ENCODE measurements around the gene COL16A1. TPM values are rescaled to one million over a fixed set of nuclear protein-coding genes. Genes with fewer than 3 reads are reported as not detected.
A peak's percentile ranks its signal among the peaks of the same experiment; 100 is the strongest.

COL16A1 gene
- total RNA-seq, 5 donors from 2014 or later (not counting 1 experiment from before 2014, with no cell fraction given) = 0.41 to 0.67 (median 0.59) TPM; not detected in 2

DNA sequence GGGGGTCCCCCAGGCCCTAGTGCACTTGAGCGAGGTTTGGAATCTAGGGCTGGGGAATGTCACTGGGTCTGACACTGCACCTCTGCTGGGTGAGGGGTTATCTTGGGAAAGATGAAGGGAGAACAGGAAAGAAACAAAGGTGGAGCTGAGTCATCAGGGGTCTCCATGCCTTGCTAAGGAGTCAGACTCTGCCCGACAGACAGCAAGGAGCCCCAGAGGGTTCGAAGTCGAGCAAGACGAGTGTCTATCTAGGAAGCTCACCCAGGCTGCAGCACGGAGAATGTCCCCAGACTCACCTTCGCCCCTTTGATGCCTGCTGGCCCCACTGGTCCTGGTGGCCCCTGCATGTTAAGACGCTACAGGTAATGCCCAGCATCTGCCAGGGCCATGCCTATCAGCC lies 18.0 kb downstream of the COL16A1 start:
- POLR2A ChIA-PET = no interaction called here
- no peaks in the 10 kb centered on the region for H3K9me3 Mint-ChIP-seq

DNA sequence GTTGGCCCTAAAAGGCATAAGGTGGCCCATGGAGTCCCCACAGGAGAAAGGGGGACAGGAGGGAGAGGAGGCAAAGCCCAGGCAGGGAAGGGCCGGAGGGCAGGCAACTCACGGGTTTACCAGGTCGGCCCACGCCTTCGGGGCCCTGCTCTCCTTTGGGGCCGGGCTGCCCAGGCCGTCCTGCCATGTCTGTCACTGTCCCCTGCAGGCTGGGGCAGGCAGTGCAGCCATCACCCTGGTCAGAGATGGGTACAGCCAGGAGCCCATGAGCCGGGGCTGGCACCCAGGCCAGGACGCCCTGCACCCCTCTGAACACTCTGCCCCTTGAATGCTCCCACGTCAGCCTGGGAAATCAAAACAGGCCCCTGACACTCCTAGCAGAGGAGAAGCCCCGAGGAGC lies 19.8 kb downstream of the COL16A1 start:
- no peak for ATAC-seq (replicated peaks in 1 of 4)
- H3K27ac ChIP-seq (ENCODE audit: low read length) = no peak overlapping the region
- no peaks in the 10 kb centered on the region for H3K4me1 ChIP-seq (ENCODE audit: control insufficient read depth in 1 of 2, extremely low read depth in 1 of 2, insufficient read depth in 2 of 2, low read length in 2 of 2)
- ChIA-PET CTCF (no interaction called here), POLR2A (no interaction called here)
- H3K27me3 ChIP-seq (replicated peaks in 1 of 2; ENCODE audit: control insufficient read depth in 2 of 2, extremely low read depth in 1 of 2, insufficient read depth in 2 of 2, low read length in 1 of 2) = peaks cover 0 to 66% of the 10 kb centered on the region in 2 experiments
- Mint-ChIP-seq H3K9me3 (no peaks in the 10 kb centered on the region), H3K27ac (no peak overlapping the region), H3K36me3 (no peaks in the 10 kb centered on the region), H3K27me3 (peaks cover 14 to 28% of the 10 kb centered on the region in 2 donors), H3K4me3 (no peak overlapping the region), H3K4me1 (no peaks in the 10 kb centered on the region)
- no peaks in the 10 kb centered on the region for H3K36me3 ChIP-seq (ENCODE audit: control insufficient read depth in 2 of 2, extremely low read depth in 1 of 2, insufficient read depth in 1 of 2, low read length in 1 of 2)
- no peak overlapping the region for H3K4me3 ChIP-seq (ENCODE audit: control insufficient read depth in 1 of 2, extremely low read depth in 1 of 2, low read length in 1 of 2)
- H3K9me3 ChIP-seq = no peaks in the 10 kb centered on the region
- WGBS (ENCODE audit: insufficient coverage) = 61% methylated on average over 11 of the region's 11 CpGs
- no peak for DNase-seq

More for the DNA sequence above, 18.0 kb downstream of the COL16A1 start:
- Histone ChIP-seq H3K27me3 (replicated peaks in 1 of 2; ENCODE audit: control insufficient read depth in 2 of 2, extremely low read depth in 1 of 2, insufficient read depth in 2 of 2, low read length in 1 of 2) (peaks cover 0 to 62% of the 10 kb centered on the region in 2 experiments), H3K4me3 (ENCODE audit: control insufficient read depth in 1 of 2, extremely low read depth in 1 of 2, low read length in 1 of 2) (no peak overlapping the region), H3K9me3 (no peaks in the 10 kb centered on the region), H3K27ac (ENCODE audit: low read length) (no peak overlapping the region), H3K4me1 (ENCODE audit: control insufficient read depth in 1 of 2, extremely low read depth in 1 of 2, insufficient read depth in 2 of 2, low read length in 2 of 2) (no peaks in the 10 kb centered on the region), H3K36me3 (ENCODE audit: control insufficient read depth in 2 of 2, extremely low read depth in 1 of 2, insufficient read depth in 1 of 2, low read length in 1 of 2) (no peaks in the 10 kb centered on the region)
- H3K4me1 Mint-ChIP-seq = no peaks in the 10 kb centered on the region
- H3K4me3 Mint-ChIP-seq = no peak overlapping the region
- WGBS (ENCODE audit: insufficient coverage) = 85% methylated on average over 8 of the region's 8 CpGs
- H3K27ac Mint-ChIP-seq = peak overlapping the region in 1 of 2 donors; percentile 13
- no peaks in the 10 kb centered on the region for H3K36me3 Mint-ChIP-seq
- CTCF ChIA-PET = no interaction called here
- no peak for ATAC-seq (replicated peaks in 1 of 4)
- no peak for DNase-seq
- H3K27me3 Mint-ChIP-seq = peaks cover 14 to 27% of the 10 kb centered on the region in 2 donors

DNA sequence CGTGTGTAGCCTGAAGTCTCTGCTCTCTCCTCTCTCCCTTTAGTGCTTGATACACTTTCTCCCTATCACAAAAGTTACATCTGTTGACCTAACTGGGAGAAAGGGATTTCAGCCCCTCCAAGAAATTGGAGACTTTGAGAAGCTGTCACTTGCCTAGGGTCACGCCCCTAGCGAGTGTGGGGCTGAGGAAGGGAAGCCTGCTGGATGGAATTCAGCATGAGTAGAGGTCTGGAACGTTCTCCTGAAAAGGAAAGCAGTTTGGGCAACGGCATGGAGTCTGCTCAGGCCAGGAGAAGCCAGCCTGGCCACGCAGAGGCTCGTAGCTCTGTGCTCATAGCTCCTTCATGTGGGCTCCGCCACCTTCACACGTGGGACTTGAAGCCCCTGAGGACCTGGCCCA lies 22.4 kb downstream of the COL16A1 start:
- Histone ChIP-seq H3K36me3 (ENCODE audit: control insufficient read depth in 2 of 2, extremely low read depth in 1 of 2, insufficient read depth in 1 of 2, low read length in 1 of 2) (no peaks in the 10 kb centered on the region), H3K4me1 (ENCODE audit: control insufficient read depth in 1 of 2, extremely low read depth in 1 of 2, insufficient read depth in 2 of 2, low read length in 2 of 2) (no peaks in the 10 kb centered on the region), H3K9me3 (no peaks in the 10 kb centered on the region), H3K27ac (ENCODE audit: low read length) (no peak overlapping the region), H3K4me3 (ENCODE audit: control insufficient read depth in 1 of 2, extremely low read depth in 1 of 2, low read length in 1 of 2) (no peak overlapping the region), H3K27me3 (replicated peaks in 1 of 2; ENCODE audit: control insufficient read depth in 2 of 2, extremely low read depth in 1 of 2, insufficient read depth in 2 of 2, low read length in 1 of 2) (peaks cover 0 to 57% of the 10 kb centered on the region in 2 experiments)
- ATAC-seq (replicated peaks in 1 of 4) (no peak), DNase-seq (no peak)
- Mint-ChIP-seq H3K4me3 (no peak overlapping the region), H3K36me3 (no peaks in the 10 kb centered on the region), H3K27me3 (peaks cover 8 to 20% of the 10 kb centered on the region in 2 donors), H3K27ac (no peak overlapping the region), H3K4me1 (no peaks in the 10 kb centered on the region), H3K9me3 (no peaks in the 10 kb centered on the region)
- WGBS (ENCODE audit: insufficient coverage) = 76% methylated on average over 7 of the region's 9 CpGs
- POLR2A ChIA-PET = no interaction called here
- CTCF ChIA-PET = no interaction called here

DNA sequence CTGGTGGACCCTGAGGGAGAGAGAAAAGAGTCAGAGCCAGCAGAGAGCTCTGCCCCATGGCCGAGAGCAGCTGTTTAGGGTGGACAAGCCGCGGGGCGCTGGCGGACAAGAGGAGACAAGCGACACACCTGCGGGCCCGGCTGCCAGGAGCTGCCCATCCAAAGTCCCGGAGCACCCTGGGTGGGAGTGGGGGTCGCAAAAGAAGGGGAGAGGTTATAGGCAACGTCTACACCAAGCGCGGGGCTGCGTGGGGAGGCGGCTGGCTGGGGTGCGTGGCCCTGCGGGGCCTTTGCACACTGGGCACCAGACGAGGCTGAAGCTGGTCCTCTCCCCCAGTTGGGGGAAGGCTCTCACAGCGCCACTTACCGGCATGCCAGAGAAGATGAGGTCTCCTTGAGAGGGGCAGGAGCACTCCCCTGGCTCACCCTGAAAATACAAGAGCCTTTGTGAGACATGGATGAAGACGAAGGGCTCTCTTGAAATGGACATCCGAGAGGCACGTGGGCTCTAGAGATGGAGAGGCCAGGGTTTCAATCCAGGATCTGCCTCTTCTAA lies 24.1 kb downstream of the COL16A1 start:
- Mint-ChIP-seq H3K9me3 (no peaks in the 10 kb centered on the region), H3K27ac (no peak overlapping the region), H3K36me3 (no peaks in the 10 kb centered on the region), H3K4me3 (no peak overlapping the region), H3K27me3 (peaks cover 1 to 11% of the 10 kb centered on the region in 2 donors), H3K4me1 (no peaks in the 10 kb centered on the region)
- H3K27ac ChIP-seq (ENCODE audit: low read length) = no peak overlapping the region
- H3K9me3 ChIP-seq = no peaks in the 10 kb centered on the region
- DNase-seq (no peak), ATAC-seq (replicated peaks in 1 of 4) (no peak)
- H3K27me3 ChIP-seq (replicated peaks in 1 of 2; ENCODE audit: control insufficient read depth in 2 of 2, extremely low read depth in 1 of 2, insufficient read depth in 2 of 2, low read length in 1 of 2) = peaks cover 0 to 46% of the 10 kb centered on the region in 2 experiments
- no peaks in the 10 kb centered on the region for H3K36me3 ChIP-seq (ENCODE audit: control insufficient read depth in 2 of 2, extremely low read depth in 1 of 2, insufficient read depth in 1 of 2, low read length in 1 of 2)
- WGBS (ENCODE audit: insufficient coverage) = 79% methylated on average over 21 of the region's 23 CpGs
- no peaks in the 10 kb centered on the region for H3K4me1 ChIP-seq (ENCODE audit: control insufficient read depth in 1 of 2, extremely low read depth in 1 of 2, insufficient read depth in 2 of 2, low read length in 2 of 2)
- CTCF ChIA-PET = no interaction called here
- POLR2A ChIA-PET = no interaction called here
- H3K4me3 ChIP-seq (ENCODE audit: control insufficient read depth in 1 of 2, extremely low read depth in 1 of 2, low read length in 1 of 2) = no peak overlapping the region

DNA sequence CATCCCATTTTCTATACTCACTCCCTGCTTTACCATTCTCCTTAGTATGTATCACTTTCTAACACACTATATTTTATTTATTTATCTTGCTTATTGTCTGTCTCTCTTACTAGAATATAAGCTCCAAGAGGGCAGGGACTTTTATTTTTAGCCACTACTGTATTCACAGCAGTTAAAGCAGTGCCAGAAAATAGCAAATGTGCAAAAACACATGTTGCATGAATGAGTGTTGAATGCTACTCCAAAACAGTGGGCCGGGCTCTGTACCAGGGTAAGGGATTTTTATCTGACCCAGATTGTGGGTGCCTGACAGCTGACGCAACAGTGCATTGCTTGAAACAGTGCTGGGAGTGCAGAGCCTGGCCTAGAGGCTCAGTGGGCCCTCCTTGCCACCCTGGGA lies 24.7 kb downstream of the COL16A1 start:
- no peak for DNase-seq
- Mint-ChIP-seq H3K4me3 (no peak overlapping the region), H3K4me1 (no peaks in the 10 kb centered on the region), H3K27me3 (peaks cover 0 to 10% of the 10 kb centered on the region in 2 donors), H3K36me3 (no peaks in the 10 kb centered on the region), H3K27ac (no peak overlapping the region), H3K9me3 (no peaks in the 10 kb centered on the region)
- H3K36me3 ChIP-seq (ENCODE audit: control insufficient read depth in 2 of 2, extremely low read depth in 1 of 2, insufficient read depth in 1 of 2, low read length in 1 of 2) = no peaks in the 10 kb centered on the region
- WGBS (ENCODE audit: insufficient coverage) = 50% methylated on average over 2 of the region's 2 CpGs
- peaks cover 0 to 39% of the 10 kb centered on the region in 2 experiments for H3K27me3 ChIP-seq (replicated peaks in 1 of 2; ENCODE audit: control insufficient read depth in 2 of 2, extremely low read depth in 1 of 2, insufficient read depth in 2 of 2, low read length in 1 of 2)
- H3K4me1 ChIP-seq (ENCODE audit: control insufficient read depth in 1 of 2, extremely low read depth in 1 of 2, insufficient read depth in 2 of 2, low read length in 2 of 2) = no peaks in the 10 kb centered on the region
- ChIA-PET POLR2A (no interaction called here), CTCF (no interaction called here)
- H3K4me3 ChIP-seq (ENCODE audit: control insufficient read depth in 1 of 2, extremely low read depth in 1 of 2, low read length in 1 of 2) = no peak overlapping the region
- H3K9me3 ChIP-seq = no peaks in the 10 kb centered on the region
- no peak for ATAC-seq (replicated peaks in 1 of 4)
- H3K27ac ChIP-seq (ENCODE audit: low read length) = no peak overlapping the region

DNA sequence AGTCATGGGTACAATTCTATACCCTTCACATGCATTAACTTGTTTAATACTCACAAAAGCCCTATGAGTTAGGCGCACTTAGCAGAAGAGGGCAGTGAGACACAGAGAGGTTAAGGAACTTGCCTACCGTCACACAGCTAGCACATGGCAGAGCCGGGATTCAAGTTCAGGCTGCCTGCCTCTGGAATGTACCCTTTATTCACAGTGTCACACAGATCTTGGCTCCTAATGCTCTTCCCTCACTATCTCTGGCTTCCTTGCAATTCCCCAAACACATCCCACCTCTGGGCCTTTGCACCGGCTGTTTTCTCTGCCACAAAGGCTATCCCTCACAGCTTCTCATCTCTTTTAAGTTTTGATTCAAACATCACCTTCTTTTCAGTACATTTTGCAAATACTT lies 25.1 kb downstream of the COL16A1 start:
- Histone ChIP-seq H3K4me3 (ENCODE audit: control insufficient read depth in 1 of 2, extremely low read depth in 1 of 2, low read length in 1 of 2) (no peak overlapping the region), H3K27ac (ENCODE audit: low read length) (no peak overlapping the region), H3K27me3 (replicated peaks in 1 of 2; ENCODE audit: control insufficient read depth in 2 of 2, extremely low read depth in 1 of 2, insufficient read depth in 2 of 2, low read length in 1 of 2) (peaks cover 0 to 36% of the 10 kb centered on the region in 2 experiments), H3K9me3 (no peaks in the 10 kb centered on the region), H3K36me3 (ENCODE audit: control insufficient read depth in 2 of 2, extremely low read depth in 1 of 2, insufficient read depth in 1 of 2, low read length in 1 of 2) (no peaks in the 10 kb centered on the region), H3K4me1 (ENCODE audit: control insufficient read depth in 1 of 2, extremely low read depth in 1 of 2, insufficient read depth in 2 of 2, low read length in 2 of 2) (no peaks in the 10 kb centered on the region)
- WGBS (ENCODE audit: insufficient coverage) = 91% methylated on average over 4 of the region's 4 CpGs
- DNase-seq (no peak), ATAC-seq (replicated peaks in 1 of 4) (no peak)
- Mint-ChIP-seq H3K4me3 (no peak overlapping the region), H3K9me3 (no peaks in the 10 kb centered on the region), H3K27ac (no peak overlapping the region), H3K4me1 (no peaks in the 10 kb centered on the region), H3K27me3 (peaks cover 0 to 10% of the 10 kb centered on the region in 2 donors), H3K36me3 (no peaks in the 10 kb centered on the region)
- CTCF ChIA-PET = interaction anchor here in 1 of 2 donors (0.5 kb wide), 1 partner anchor 431 kb away, joined by 11 read pairs; no protein-coding TSS in a partner anchor
- POLR2A ChIA-PET = no interaction called here

DNA sequence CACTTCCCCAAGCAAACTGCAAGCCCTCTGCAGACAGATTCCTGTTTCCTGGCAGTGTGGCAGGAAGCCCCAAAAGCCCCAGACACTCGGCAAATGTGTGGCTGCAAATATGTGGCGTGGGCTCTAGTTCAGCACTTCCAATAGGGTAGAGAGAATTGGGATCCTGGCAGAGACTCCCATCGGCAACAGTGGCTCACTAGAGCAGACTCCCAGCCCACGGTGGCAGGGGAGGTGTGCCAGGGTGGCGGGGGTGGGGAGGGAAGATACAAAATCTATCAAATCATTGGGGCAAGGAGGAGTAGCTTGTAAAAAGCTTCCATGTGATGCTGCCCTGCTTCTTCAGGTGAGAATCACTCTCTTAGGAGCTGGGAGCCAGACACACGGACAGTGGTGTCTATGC lies 25.9 kb downstream of the COL16A1 start:
- Histone ChIP-seq H3K4me3 (ENCODE audit: control insufficient read depth in 1 of 2, extremely low read depth in 1 of 2, low read length in 1 of 2) (no peak overlapping the region), H3K9me3 (no peaks in the 10 kb centered on the region), H3K4me1 (ENCODE audit: control insufficient read depth in 1 of 2, extremely low read depth in 1 of 2, insufficient read depth in 2 of 2, low read length in 2 of 2) (no peaks in the 10 kb centered on the region), H3K27me3 (replicated peaks in 1 of 2; ENCODE audit: control insufficient read depth in 2 of 2, extremely low read depth in 1 of 2, insufficient read depth in 2 of 2, low read length in 1 of 2) (peaks cover 0 to 31% of the 10 kb centered on the region in 2 experiments), H3K27ac (ENCODE audit: low read length) (no peak overlapping the region), H3K36me3 (ENCODE audit: control insufficient read depth in 2 of 2, extremely low read depth in 1 of 2, insufficient read depth in 1 of 2, low read length in 1 of 2) (no peaks in the 10 kb centered on the region)
- no peak overlapping the region for H3K27ac Mint-ChIP-seq
- H3K4me3 Mint-ChIP-seq = no peak overlapping the region
- peaks cover 0 to 9% of the 10 kb centered on the region in 2 donors for H3K27me3 Mint-ChIP-seq
- CTCF ChIA-PET = interaction anchor here in 1 of 2 donors (0.5 kb wide), 1 partner anchor 432 kb away, joined by 11 read pairs; no protein-coding TSS in a partner anchor
- H3K4me1 Mint-ChIP-seq = no peaks in the 10 kb centered on the region
- ATAC-seq (replicated peaks in 1 of 4) (no peak), DNase-seq (no peak)
- 49% methylated on average over 4 of the region's 6 CpGs for WGBS (ENCODE audit: insufficient coverage)
- no peaks in the 10 kb centered on the region for H3K9me3 Mint-ChIP-seq
- H3K36me3 Mint-ChIP-seq = no peaks in the 10 kb centered on the region
- POLR2A ChIA-PET = no interaction called here

Data from T-cell (primary cell).